ENCODE measurements around the gene VWC2.

DNA sequence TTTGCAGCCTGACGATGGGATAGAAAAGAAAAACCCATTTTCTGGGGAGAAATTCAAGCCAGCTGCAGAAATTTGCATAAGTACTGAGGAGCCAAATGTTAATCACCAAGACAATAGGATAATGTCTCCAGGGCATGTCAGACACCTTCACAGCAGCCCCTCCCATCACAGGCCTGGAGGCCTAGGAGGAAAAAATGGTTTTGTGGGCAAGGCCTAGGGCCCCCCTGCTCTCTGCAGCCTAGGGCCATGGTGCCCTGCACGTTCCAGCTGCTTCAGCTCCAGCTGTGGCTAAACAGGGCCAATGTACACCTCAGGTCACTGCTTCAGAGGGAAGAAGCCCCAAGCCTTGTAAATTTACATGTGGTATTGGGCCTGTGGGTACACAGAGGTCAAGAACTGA is 158.2 kb downstream of the VWC2 start:
- TF ChIP-seq POLR2AphosphoS5 (IDR thresholded peaks at IDR 0.05; ENCODE audit: low read depth, low read length), result no peak
- no peak for TF ChIP-seq CTCF (IDR thresholded peaks at IDR 0.05)
- no peak for TF ChIP-seq TCF7L2 (IDR thresholded peaks at IDR 0.05; ENCODE audit: low read depth, low read length)
